GM19035 (cell line): ENCODE data around the gene DLG2.
"Not testable (repeated sequence)": the region's sequence is repeated elsewhere in the genome, so short reads cannot be mapped to it uniquely, and the experiment has no call there.

ENCODE experiments used
- ATAC-seq: cut with Tn5 transposase; IDR thresholded peaks from one replicate; pipeline ENCODE4 v1.9.1; 2021; ENCODE audit not compliant: unreplicated experiment

DLG2 gene

GRCh38 chr11:85045716-85046115, 581.4 kb downstream of the DLG2 start:
- no peak for ATAC-seq

GRCh38 chr11:85044911-85045310, 582.2 kb downstream of the DLG2 start:
- ATAC-seq = no peak

GRCh38 chr11:85042361-85042760, 584.8 kb downstream of the DLG2 start:
- no peak for ATAC-seq

GRCh38 chr11:85040166-85040565, 587.0 kb downstream of the DLG2 start:
- ATAC-seq = no peak

GRCh38 chr11:85029964-85030363, 597.2 kb downstream of the DLG2 start:
- ATAC-seq = no peak

- ATAC-seq = no peak
Observed at GRCh38 chr11:85028329-85029101, 598.6 kb downstream of the DLG2 start.

- ATAC-seq = no peak
Observed at GRCh38 chr11:85027346-85027745, 599.8 kb downstream of the DLG2 start.

- ATAC-seq = no peak
Observed at GRCh38 chr11:85021058-85021457, 606.1 kb downstream of the DLG2 start.

- ATAC-seq = no peak
Observed at GRCh38 chr11:84993386-84993785, 633.8 kb downstream of the DLG2 start.

GRCh38 chr11:84990141-84990540, 637.0 kb downstream of the DLG2 start:
- no peak for ATAC-seq

- not testable (repeated sequence) for ATAC-seq
Observed at GRCh38 chr11:84987686-84988187, 639.4 kb downstream of the DLG2 start.

GRCh38 chr11:84981301-84981700, 645.8 kb downstream of the DLG2 start:
- no peak for ATAC-seq

- ATAC-seq = no peak
Observed at GRCh38 chr11:84969103-84969502, 658.0 kb downstream of the DLG2 start.

- no peak for ATAC-seq
Observed at GRCh38 chr11:84965484-84965883, 661.7 kb downstream of the DLG2 start.

- ATAC-seq = no peak
Observed at GRCh38 chr11:84963240-84963639, 663.9 kb downstream of the DLG2 start.

GRCh38 chr11:84962018-84962417, 665.1 kb downstream of the DLG2 start:
- no peak for ATAC-seq

GRCh38 chr11:84958295-84958694, 668.8 kb downstream of the DLG2 start:
- ATAC-seq = no peak

- no peak for ATAC-seq
Observed at GRCh38 chr11:84950569-84951270, 676.4 kb downstream of the DLG2 start.

GRCh38 chr11:84947970-84948580, 679.1 kb downstream of the DLG2 start:
- no peak for ATAC-seq

GRCh38 chr11:84947070-84947469, 680.1 kb downstream of the DLG2 start:
- ATAC-seq = no peak

GRCh38 chr11:84930863-84931262, 696.3 kb downstream of the DLG2 start:
- no peak for ATAC-seq

GRCh38 chr11:84929738-84930137, 697.4 kb downstream of the DLG2 start:
- ATAC-seq = no peak
